GM20431 (cell line): Measurements from ENCODE around the gene ADGRG3.
"Not testable (repeated sequence)": the region's sequence is repeated elsewhere in the genome, so short reads cannot be mapped to it uniquely, and the experiment has no call there.

Experiments
- in situ Hi-C: fragments of 300-500 bp; cut with MseI, MboI; formaldehyde crosslinking; loops from one replicate; pipeline ENCODE4 v1.15.0; 2020; ENCODE audit warnings: low sequenced_read_pairs; ENCODE audit not compliant: unreplicated experiment

ADGRG3 gene

DNA sequence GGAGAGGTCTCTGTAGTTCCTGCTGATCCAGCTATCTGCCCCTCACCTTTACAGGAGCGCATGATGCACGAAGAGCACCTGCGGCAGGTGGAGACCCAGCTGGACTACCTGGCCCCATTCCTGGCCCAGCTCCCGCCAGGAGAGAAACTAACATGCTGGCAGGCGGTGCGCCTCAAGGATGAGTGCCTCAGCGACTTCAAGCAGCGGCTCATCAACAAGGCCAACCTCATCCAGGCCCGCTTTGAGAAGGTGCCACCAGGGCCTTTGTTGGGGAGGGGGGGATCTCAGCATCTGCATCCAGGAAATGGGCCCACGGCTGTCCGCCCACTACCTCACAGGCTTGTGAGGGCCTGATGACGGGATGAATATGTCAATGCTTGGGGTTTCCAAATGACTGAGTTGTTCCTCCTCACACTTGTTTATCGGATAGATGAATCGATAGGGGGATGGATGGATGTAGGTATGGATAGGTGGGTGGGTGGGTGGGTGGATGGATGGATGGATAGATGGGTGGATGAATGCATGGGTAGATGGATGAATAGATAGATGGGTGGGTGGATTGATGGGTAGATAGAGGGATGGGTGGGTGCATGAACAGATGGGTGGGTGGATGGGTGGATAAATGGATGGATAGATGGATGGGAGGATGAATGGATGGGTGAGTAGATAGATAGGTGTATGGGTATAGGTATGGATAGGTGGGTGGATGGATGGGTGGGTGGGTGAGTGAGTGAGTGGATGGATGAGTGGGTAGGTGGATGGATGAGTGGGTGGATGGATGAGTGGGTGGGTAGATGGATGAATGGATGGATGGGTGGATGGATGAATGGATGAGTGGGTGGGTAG lies 60.5 kb downstream of the ADGRG3 start:
- in situ Hi-C loops = no loop called here

DNA sequence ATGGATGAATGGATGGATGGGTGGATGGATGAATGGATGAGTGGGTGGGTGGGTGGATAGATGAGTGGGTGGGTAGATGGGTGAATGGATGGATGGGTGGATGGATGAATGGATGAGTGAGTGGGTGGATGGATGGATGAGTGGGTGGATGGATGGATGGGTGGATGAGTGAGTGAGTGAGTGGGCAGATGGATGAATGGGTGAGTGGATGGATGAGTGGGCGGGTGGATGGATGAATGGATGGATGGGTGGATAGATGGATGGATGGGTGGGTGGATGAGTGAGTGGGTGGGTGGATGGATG lies 61.0 kb downstream of the ADGRG3 start:
- in situ Hi-C loops = no loop called here

DNA sequence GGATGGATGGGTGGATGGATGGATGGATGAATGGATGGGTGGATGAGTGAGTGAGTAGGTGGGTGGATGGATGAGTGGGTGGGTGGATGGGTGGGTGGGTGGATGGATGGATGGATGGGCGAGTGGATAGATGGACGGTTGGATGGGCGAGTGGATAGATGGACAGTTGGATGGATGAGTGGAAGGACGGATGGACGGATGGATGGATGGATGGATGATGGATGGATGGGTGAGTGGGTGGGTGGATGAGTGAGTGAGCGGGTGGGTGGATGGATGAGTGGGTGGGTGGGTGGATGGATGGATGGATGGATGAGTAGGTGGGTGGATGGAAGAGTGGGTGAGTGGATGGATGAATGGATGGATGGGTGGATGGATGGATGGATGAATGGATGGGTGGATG lies 61.7 kb downstream of the ADGRG3 start:
- in situ Hi-C loops = not testable (repeated sequence)

DNA sequence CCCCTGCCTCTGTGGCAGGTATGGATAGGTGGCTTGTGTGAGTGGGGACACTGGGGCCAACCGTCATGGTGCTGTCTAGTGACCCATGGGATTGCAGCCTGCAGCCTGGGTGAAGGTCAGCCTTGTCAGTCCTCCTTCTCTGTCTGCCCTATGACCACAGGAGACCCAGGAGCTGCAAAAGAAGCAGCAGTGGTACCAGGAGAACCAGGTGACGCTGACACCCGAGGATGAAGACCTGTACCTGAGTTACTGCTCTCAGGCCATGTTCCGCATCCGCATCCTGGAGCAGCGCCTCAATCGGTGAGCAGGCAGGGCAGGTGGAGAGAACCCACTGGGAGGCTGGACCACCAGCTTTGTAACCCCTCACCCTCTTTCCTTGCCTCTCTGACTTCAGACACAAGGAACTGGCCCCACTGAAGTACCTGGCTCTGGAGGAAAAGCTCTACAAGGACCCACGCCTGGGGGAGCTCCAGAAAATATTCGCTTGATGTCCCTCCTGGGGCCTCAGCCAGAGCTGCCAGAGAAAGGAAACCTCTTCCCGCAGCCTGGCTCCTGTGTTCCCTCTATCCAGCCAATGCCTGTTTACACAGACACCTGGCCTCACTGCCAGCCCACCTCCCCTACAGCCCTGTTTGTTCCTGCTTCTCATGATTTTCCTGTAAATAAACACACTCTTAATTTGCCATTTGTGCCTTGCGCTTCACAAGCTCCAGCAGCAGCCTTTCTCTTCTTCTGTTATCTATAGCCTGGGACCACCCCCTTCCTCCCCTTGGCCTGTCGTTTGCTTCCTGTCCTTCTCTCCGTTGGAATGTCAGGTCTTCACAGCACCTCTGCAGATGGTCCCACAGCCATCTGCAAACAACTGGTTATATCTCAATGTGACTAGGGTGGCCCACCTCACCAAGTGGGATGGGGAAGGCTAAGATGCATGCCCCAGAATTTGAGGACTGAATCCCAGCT lies 62.9 kb downstream of the ADGRG3 start:
- in situ Hi-C loops = no loop called here

- in situ Hi-C loops = no loop called here
These were observed 63.9 kb downstream of the ADGRG3 start for GRCh38 chr16:57732037-57732436.

GRCh38 chr16:57732714-57733113 lies 64.6 kb downstream of the ADGRG3 start:
- in situ Hi-C loops = no loop called here

- in situ Hi-C loops = no loop called here
These were observed 66.3 kb downstream of the ADGRG3 start for GRCh38 chr16:57734308-57734924.

DNA sequence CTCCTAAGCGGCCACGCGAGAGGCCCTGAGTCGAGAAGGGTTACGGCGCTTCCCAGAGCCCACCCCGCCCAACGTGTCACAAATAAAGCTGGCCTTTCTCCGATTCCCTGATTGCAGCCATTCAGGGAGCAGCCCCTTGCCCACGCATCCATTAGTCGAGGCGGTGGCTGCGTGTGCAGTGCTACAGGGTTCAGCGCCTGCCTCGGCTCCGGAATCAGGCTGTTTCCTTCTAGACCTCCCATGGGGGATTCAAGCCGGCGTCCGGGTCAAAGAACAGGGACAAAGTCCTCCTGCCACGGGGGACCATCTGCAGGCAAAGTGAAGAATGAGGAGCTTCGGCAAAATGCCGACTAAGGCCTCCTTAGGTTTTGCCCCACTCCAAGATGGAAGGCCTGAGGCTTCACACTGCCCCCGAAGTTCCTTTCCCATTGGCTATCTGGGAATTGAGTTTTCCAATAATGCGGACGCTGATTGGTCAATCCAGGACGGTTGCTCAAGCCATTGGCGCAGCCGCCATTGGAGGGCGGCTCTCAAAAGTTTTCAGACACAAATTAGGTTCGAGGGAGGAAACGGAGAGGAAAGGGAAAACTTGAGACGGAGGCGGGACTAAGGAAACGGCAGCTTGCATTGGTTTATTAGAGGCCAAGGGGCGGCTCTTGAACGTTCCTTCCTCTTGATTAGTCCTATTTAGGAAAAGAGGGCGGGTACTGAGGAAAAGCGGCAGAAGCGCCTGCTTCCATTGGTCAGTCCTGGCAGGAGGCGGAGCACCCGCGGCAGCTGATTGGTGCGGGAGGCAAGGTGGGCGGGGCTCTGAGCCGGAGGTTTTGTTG lies 67.0 kb downstream of the ADGRG3 start:
- in situ Hi-C loops = no loop called here

GRCh38 chr16:57735755-57736418 lies 67.8 kb downstream of the ADGRG3 start, which contains the start of gene KATNB1:
TSS of gene KATNB1 (plus strand) at chr16:57735770. CDS start at chr16:57737244, 1,474 bp downstream.
- in situ Hi-C loops = no loop called here

DNA sequence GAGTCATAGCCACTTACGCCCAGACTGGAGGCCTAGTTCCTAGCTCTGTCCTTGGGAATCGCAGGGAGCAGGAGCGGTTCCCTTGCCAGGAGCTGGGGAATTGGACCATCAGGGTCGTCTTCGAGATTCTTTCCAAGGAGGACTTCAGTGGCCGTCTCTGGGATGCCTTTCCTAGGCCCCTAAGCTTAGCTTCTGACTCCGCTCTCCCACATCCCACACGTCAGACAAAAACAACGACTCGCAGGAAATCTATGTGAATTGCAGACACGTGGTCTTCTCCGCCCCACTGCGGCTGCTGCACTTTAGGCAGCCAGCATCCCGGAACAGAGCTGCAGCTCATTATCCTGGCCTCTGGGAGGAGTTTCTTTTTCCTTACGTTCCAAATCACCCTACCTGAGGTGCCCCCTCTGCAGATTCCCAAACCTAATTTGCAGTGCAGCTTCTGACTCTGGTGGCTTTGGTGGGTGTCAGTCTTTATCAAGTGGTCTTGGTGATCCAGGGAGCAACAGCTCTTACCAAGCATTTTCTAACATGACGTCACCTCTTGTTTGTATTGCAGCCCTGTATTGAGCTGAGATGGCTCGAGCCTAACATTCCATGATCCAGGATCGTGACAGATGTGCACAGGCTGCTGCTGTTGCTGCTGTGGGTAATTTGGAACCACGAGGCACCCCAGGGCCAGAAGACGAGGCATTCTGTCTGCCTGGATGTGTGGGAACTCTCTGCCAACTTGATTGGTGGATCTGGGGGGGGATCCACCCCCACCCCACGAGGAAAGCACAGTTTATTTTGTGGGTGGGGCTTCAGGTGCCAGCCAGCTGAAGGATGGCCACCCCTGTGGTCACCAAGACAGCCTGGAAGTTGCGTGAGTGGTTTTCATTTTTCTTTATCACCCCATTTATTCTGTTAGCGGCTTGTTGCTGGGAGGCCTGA lies 68.6 kb downstream of the ADGRG3 start:
- in situ Hi-C loops = no loop called here

GRCh38 chr16:57738844-57739243 lies 70.7 kb downstream of the ADGRG3 start:
- in situ Hi-C loops = no loop called here
